Stimulated activated CD8-positive, alpha-beta memory T cell treated with anti-CD3 and anti-CD28 coated beads, Interleukin-12 subunit alpha, Interleukin-12 subunit beta, amount 100 ng/mL, for 24 hours (primary cell): ENCODE data around the gene ATF6.

Source experiments
- DNase-seq: peaks from one replicate; pipeline ENCODE4 v3.0.0-alpha.2; 2020; ENCODE audit errors: extremely low read depth

The ATF6 gene

GRCh38 chr1:161936786-161937185, 170.7 kb downstream of the ATF6 start:
- DNase-seq: no peak

- no peak for DNase-seq
These were observed 174.9 kb downstream of the ATF6 start for GRCh38 chr1:161940866-161941591.

GRCh38 chr1:161941726-161942436, 175.8 kb downstream of the ATF6 start:
- DNase-seq: no peak

GRCh38 chr1:161943737-161944136, 177.6 kb downstream of the ATF6 start:
- DNase-seq: no peak

GRCh38 chr1:161944381-161944780, 178.3 kb downstream of the ATF6 start:
- no peak for DNase-seq

- DNase-seq: no peak
These were observed 179.4 kb downstream of the ATF6 start for GRCh38 chr1:161945306-161946060.

- no peak for DNase-seq
These were observed 180.2 kb downstream of the ATF6 start for GRCh38 chr1:161946071-161946987.

- DNase-seq: no peak
These were observed 182.3 kb downstream of the ATF6 start for GRCh38 chr1:161948435-161948834.

GRCh38 chr1:161949548-161949947, 183.4 kb downstream of the ATF6 start:
- DNase-seq: no peak

GRCh38 chr1:161950377-161950776, 184.3 kb downstream of the ATF6 start:
- DNase-seq: no peak

GRCh38 chr1:161951646-161952045, 185.5 kb downstream of the ATF6 start:
- DNase-seq: no peak

GRCh38 chr1:161952607-161953172, 186.6 kb downstream of the ATF6 start:
- DNase-seq: no peak

- no peak for DNase-seq
These were observed 187.3 kb downstream of the ATF6 start for GRCh38 chr1:161953256-161953920.

GRCh38 chr1:161954050-161954449, 187.9 kb downstream of the ATF6 start:
- DNase-seq: no peak

- DNase-seq: no peak
These were observed 188.3 kb downstream of the ATF6 start for GRCh38 chr1:161954466-161954865.

- DNase-seq: no peak
These were observed 189.5 kb downstream of the ATF6 start for GRCh38 chr1:161955606-161956005.

- no peak for DNase-seq
These were observed 190.0 kb downstream of the ATF6 start for GRCh38 chr1:161956097-161956496.

GRCh38 chr1:161956930-161957329, 190.8 kb downstream of the ATF6 start:
- no peak for DNase-seq

GRCh38 chr1:161958425-161958824, 192.3 kb downstream of the ATF6 start:
- DNase-seq: no peak

GRCh38 chr1:161962091-161962887, 196.2 kb downstream of the ATF6 start:
- DNase-seq: peak; percentile 8
